Measurements from ENCODE around the gene POLR1B. TPM values are rescaled to one million over a fixed set of nuclear protein-coding genes. Genes with fewer than 3 reads are reported as not detected.
"Not testable (repeated sequence)": the region's sequence is repeated elsewhere in the genome, so short reads cannot be mapped to it uniquely, and the experiment has no call there.

The POLR1B gene, protein sequence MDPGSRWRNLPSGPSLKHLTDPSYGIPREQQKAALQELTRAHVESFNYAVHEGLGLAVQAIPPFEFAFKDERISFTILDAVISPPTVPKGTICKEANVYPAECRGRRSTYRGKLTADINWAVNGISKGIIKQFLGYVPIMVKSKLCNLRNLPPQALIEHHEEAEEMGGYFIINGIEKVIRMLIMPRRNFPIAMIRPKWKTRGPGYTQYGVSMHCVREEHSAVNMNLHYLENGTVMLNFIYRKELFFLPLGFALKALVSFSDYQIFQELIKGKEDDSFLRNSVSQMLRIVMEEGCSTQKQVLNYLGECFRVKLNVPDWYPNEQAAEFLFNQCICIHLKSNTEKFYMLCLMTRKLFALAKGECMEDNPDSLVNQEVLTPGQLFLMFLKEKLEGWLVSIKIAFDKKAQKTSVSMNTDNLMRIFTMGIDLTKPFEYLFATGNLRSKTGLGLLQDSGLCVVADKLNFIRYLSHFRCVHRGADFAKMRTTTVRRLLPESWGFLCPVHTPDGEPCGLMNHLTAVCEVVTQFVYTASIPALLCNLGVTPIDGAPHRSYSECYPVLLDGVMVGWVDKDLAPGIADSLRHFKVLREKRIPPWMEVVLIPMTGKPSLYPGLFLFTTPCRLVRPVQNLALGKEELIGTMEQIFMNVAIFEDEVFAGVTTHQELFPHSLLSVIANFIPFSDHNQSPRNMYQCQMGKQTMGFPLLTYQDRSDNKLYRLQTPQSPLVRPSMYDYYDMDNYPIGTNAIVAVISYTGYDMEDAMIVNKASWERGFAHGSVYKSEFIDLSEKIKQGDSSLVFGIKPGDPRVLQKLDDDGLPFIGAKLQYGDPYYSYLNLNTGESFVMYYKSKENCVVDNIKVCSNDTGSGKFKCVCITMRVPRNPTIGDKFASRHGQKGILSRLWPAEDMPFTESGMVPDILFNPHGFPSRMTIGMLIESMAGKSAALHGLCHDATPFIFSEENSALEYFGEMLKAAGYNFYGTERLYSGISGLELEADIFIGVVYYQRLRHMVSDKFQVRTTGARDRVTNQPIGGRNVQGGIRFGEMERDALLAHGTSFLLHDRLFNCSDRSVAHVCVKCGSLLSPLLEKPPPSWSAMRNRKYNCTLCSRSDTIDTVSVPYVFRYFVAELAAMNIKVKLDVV
- total RNA-seq: 10 to 100 TPM; 29.7 to 31.3 TPM
- polyA plus RNA-seq: 10 to 100 TPM; 18.4 to 25.4 TPM

DNA sequence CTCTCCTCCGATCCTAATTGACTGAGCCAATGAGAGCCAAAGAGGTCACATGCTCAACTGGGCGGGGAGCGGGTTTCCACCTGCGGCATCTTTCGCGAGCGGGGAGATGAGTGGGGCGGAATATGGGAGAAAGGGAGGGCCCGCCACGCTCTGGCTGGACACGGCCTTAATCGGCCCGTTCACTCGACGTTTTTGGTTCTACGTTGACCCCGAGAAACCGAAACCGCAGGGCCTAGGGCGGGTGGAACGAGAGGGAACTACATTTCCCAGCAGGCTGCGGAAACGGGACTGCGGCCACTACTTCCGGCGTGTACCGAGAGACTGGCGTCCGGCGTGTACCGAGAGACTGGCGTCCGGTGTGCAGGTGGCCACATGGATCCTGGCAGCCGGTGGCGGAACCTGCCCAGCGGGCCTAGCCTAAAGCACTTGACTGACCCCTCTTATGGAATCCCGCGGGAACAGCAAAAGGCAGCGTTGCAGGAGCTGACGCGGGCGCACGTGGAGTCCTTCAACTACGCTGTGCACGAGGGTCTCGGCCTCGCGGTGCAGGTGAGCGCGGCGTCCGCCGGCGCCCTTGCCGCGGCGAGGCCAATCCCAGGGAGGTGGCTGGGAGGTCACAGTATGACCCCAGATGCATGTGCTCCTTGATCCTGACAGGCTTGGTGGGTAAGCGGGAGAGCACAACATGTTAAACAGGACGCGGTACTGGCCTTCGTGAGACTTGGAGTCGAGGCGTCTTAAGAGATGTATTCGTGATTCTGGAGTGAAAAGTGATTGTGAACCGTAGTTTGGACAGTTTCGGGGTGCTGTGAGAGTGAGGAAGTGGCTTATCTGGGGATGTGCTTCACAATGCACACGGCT lies at the start of gene POLR1B:
POLR1B (plus strand) TSS at position 343 of the 861 bp plus-strand sequence; CDS start at position 373, 30 bp downstream.
- DNase-seq: peak; percentile 77 to 85 (median 81)
- POLR2A ChIA-PET (ENCODE audit: partially characterized antibody): interaction anchor here (0.5 to 4.1 kb wide), 5 partner anchors 42 to 659 kb away, joined by 3 to 27 read pairs (median 4); partner anchors contain the start of genes CHCHD5 and ZC3H8
- intact Hi-C loops (cut with micrococcal nuclease): loop anchor here (1.0 kb wide), 4 partner anchors 42 to 487 kb away; partner anchors contain the start of genes CHCHD5, SLC20A1 and TMEM87B
- Histone ChIP-seq H3K4me1 (ENCODE audit: insufficient read depth, low read length) (peaks cover 24% of the 10 kb centered on the region), H3K9me3 (ENCODE audit: control insufficient read depth in 1 of 2, low read length in 2 of 2) (no peaks in the 10 kb centered on the region), H3K27ac (ENCODE audit: low read depth, low read length) (peak within 1 kb of the TSS; percentile 90), H3K36me3 (ENCODE audit: insufficient read depth, low read length) (peaks cover 2% of the 10 kb centered on the region), H3K4me3 (ENCODE audit: low read length in 2 of 2) (peak within 1 kb of the TSS; percentile 70 to 98), H3K27me3 (ENCODE audit: insufficient read depth, low read length) (no peaks in the 10 kb centered on the region)
- Mint-ChIP-seq H3K4me3 (no peak within 1 kb of the TSS), H3K27me3 (no peaks in the 10 kb centered on the region), H3K36me3 (peaks cover 7 to 15% of the 10 kb centered on the region in 2 donors), H3K27ac (no peak within 1 kb of the TSS), H3K9me3 (peaks cover 0 to 2% (median 0%) of the 10 kb centered on the region in 8 donors), H3K4me1 (peaks cover 5 to 12% (median 10%) of the 10 kb centered on the region in 4 donors)
- CTCF ChIA-PET (ENCODE audit: partially characterized antibody): interaction anchor here (2.0 kb wide), 1 partner anchor 62 kb away, joined by 6 read pairs; no protein-coding TSS in a partner anchor

DNA sequence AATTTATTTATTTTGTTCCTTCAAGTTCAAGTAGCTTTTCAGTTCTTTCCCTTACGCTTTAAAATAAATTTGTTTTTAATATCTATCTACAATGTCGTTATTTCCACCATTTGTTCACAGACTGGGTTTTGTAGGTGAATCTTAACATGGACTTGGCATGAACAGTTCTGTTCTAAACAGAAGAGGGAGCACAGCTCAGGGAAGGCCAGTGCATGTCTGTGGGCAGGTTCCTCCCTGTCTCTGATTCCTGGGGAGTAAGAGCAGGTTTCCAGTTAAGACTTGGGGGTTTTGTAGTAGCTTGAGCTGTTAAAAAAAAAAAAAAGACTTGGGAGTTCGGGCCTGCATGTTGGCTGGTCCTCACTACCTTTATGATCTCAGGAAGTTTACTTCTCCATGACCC lies 49.2 kb upstream of the POLR1B start:
- POLR2A ChIA-PET (ENCODE audit: partially characterized antibody): no interaction called here
- H3K4me3 Mint-ChIP-seq: no peak overlapping the region
- intact Hi-C loops (cut with micrococcal nuclease): no loop called here

DNA sequence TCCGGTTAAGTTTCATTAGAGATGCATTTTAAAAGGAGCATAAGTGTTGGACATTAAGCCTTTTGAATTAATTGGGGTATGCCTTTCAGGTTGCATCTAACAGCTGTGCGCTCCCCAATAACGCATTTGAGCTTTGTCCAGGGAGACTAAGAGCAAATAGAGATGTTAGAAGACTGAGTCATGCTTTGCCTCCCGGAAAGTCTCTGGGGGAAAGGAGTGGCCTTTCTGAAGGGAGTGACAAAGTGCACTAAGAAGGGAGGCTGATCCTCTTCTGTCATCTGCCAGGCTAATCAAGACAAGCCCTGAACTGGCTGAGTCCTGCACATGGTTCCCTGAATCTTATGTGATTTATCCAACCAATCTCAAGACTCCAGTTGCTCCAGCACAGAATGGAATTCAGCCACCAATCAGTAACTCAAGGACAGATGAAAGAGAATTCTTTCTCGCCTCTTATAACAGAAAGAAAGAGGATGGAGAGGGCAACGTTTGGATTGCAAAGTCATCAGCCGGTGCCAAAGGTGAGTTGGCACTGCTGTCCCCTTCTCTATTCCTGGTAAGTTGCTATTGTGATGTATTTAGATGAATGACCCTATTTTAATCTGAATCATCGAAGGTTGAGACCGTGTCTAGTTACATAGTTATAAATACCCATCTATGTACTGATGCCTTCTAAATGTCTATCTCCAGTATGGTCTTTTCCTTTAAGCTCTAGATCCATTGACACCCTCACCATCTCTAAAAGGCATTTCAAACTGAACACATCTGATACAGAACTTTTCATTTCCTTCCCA lies 48.2 kb upstream of the POLR1B start:
- intact Hi-C loops (cut with micrococcal nuclease): no loop called here
- peaks cover 5 to 7% of the 10 kb centered on the region in 2 donors for H3K36me3 Mint-ChIP-seq
- Histone ChIP-seq H3K27ac (ENCODE audit: low read depth, low read length) (no peak overlapping the region), H3K36me3 (ENCODE audit: insufficient read depth, low read length) (peaks cover 12% of the 10 kb centered on the region), H3K9me3 (ENCODE audit: control insufficient read depth in 1 of 2, low read length in 2 of 2) (no peaks in the 10 kb centered on the region), H3K27me3 (ENCODE audit: insufficient read depth, low read length) (no peaks in the 10 kb centered on the region), H3K4me1 (ENCODE audit: insufficient read depth, low read length) (no peaks in the 10 kb centered on the region), H3K4me3 (ENCODE audit: low read length in 2 of 2) (no peak overlapping the region)
- no peak for DNase-seq
- H3K27me3 Mint-ChIP-seq: no peaks in the 10 kb centered on the region
- POLR2A ChIA-PET (ENCODE audit: partially characterized antibody): no interaction called here
- no peak overlapping the region for H3K4me3 Mint-ChIP-seq
- no peaks in the 10 kb centered on the region for H3K9me3 Mint-ChIP-seq
- CTCF ChIA-PET (ENCODE audit: partially characterized antibody): interaction anchor here (1.0 to 2.3 kb wide), 2 partner anchors 10 to 13 kb away, joined by 4 to 14 read pairs; no protein-coding TSS in a partner anchor
- peaks cover 0 to 2% (median under 1%) of the 10 kb centered on the region in 4 donors for H3K4me1 Mint-ChIP-seq
- H3K27ac Mint-ChIP-seq: no peak overlapping the region

More for the DNA sequence above, 49.2 kb upstream of the POLR1B start:
- Histone ChIP-seq H3K9me3 (ENCODE audit: control insufficient read depth in 1 of 2, low read length in 2 of 2) (no peaks in the 10 kb centered on the region), H3K27me3 (ENCODE audit: insufficient read depth, low read length) (no peaks in the 10 kb centered on the region), H3K4me3 (ENCODE audit: low read length in 2 of 2) (no peak overlapping the region), H3K36me3 (ENCODE audit: insufficient read depth, low read length) (peaks cover 12% of the 10 kb centered on the region), H3K27ac (ENCODE audit: low read depth, low read length) (no peak overlapping the region), H3K4me1 (ENCODE audit: insufficient read depth, low read length) (no peaks in the 10 kb centered on the region)
- Mint-ChIP-seq H3K9me3 (no peaks in the 10 kb centered on the region), H3K36me3 (peaks cover 5 to 7% of the 10 kb centered on the region in 2 donors), H3K27ac (peak overlapping the region in 1 of 7 donors; percentile 22), H3K27me3 (no peaks in the 10 kb centered on the region), H3K4me1 (peaks cover 0 to 2% (median 2%) of the 10 kb centered on the region in 4 donors)
- CTCF ChIA-PET (ENCODE audit: partially characterized antibody): interaction anchor here (1.0 to 2.3 kb wide), 2 partner anchors 9 to 12 kb away, joined by 4 to 14 read pairs; no protein-coding TSS in a partner anchor
- no peak for DNase-seq

DNA sequence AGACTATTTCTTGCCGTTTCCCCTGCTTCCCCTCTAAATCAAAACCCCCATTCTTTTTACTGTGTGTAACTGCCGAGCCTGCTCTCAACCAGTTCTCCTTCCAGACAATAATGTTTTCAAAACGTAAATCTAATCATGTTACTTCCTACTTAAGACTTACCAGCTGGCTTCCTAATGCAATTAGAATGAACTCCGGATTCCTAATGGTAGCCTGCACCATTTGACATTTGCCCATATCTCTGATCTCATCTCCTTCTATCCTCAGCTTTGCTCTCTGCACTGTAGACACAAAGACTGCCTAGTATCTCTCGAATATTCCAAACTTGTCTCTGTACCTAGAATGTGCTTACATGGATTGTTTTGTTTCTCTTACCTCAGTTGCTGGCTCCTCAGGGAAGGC lies 47.4 kb upstream of the POLR1B start:
- H3K27me3 Mint-ChIP-seq: no peaks in the 10 kb centered on the region
- Histone ChIP-seq H3K36me3 (ENCODE audit: insufficient read depth, low read length) (peaks cover 12% of the 10 kb centered on the region), H3K9me3 (ENCODE audit: control insufficient read depth in 1 of 2, low read length in 2 of 2) (no peaks in the 10 kb centered on the region), H3K27ac (ENCODE audit: low read depth, low read length) (no peak overlapping the region), H3K4me1 (ENCODE audit: insufficient read depth, low read length) (no peaks in the 10 kb centered on the region), H3K4me3 (ENCODE audit: low read length in 2 of 2) (no peak overlapping the region), H3K27me3 (ENCODE audit: insufficient read depth, low read length) (no peaks in the 10 kb centered on the region)
- ChIA-PET POLR2A (ENCODE audit: partially characterized antibody) (no interaction called here), CTCF (ENCODE audit: partially characterized antibody) (no interaction called here)
- no peaks in the 10 kb centered on the region for H3K9me3 Mint-ChIP-seq
- peaks cover 5% of the 10 kb centered on the region in 2 donors for H3K36me3 Mint-ChIP-seq
- intact Hi-C loops (cut with micrococcal nuclease): no loop called here
- H3K4me3 Mint-ChIP-seq: no peak overlapping the region
- H3K4me1 Mint-ChIP-seq: peaks cover 0 to 1% (median 0%) of the 10 kb centered on the region in 4 donors
- H3K27ac Mint-ChIP-seq: no peak overlapping the region
- no peak for DNase-seq

DNA sequence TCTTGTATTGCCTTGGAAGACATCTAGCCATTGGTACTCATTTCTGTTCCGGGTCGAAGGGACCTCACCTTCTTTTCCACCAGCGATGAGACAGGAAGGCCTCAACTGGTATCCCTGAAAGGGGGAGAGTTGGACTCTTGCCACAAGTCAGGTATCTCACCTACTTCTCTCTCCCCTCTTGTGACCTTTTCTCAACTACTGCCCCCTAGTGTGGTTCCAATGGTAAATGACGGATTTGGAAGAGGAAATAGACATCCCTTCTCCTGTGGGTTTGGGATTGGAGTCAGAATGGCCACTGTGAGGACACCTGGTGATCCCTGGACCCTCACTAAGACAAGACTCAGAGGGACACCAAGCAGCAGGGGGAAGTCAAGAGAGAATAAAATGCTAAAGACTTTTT lies 46.4 kb upstream of the POLR1B start:
- intact Hi-C loops (cut with micrococcal nuclease); H3K9me3 Mint-ChIP-seq; H3K27me3 Mint-ChIP-seq; POLR2A ChIA-PET (ENCODE audit: partially characterized antibody); CTCF ChIA-PET (ENCODE audit: partially characterized antibody); H3K4me3 ChIP-seq (ENCODE audit: low read length in 2 of 2); DNase-seq; H3K36me3 Mint-ChIP-seq; H3K4me3 Mint-ChIP-seq; H3K9me3 ChIP-seq (ENCODE audit: control insufficient read depth in 1 of 2, low read length in 2 of 2); H3K4me1 ChIP-seq (ENCODE audit: insufficient read depth, low read length); H3K27me3 ChIP-seq (ENCODE audit: insufficient read depth, low read length); H3K4me1 Mint-ChIP-seq; H3K27ac Mint-ChIP-seq; H3K27ac ChIP-seq (ENCODE audit: low read depth, low read length): not testable (repeated sequence)
- peaks cover 12% of the 10 kb centered on the region for H3K36me3 ChIP-seq (ENCODE audit: insufficient read depth, low read length)

Measured in CD4-positive, alpha-beta memory T cell (primary cell).